IMR-90 (cell line): ENCODE results near the gene YIPF7. TPM values are rescaled to one million over a fixed set of nuclear protein-coding genes. Genes with fewer than 3 reads are reported as not detected.

Source experiments
- ATAC-seq: fragments of 200-7000 bp; cut with Tn5 transposase; 2 replicates; pipeline ENCODE4 v1.9.1; 2020; ENCODE audit warnings: low read depth, mild to moderate bottlenecking, moderate library complexity
- BruUV-seq: library from RNA; stranded (reverse); fragments of 400-500 nt; replicated peaks from 2 replicates; lab custom pipeline; 2021; lab: Mats Ljungman, UMichigan
- CTCF ChIA-PET: fragments of 300-600 bp; formaldehyde crosslinking; extraction: SDS; loops from one replicate; lab custom pipeline; 2021; ENCODE audit warnings: antibody characterized with exemption; lab: Yijun Ruan, JAX
- POLR2A ChIA-PET: fragments of 300-600 bp; sonication (Branson Sonifier 250); formaldehyde crosslinking; loops from one replicate; lab custom pipeline; 2022; ENCODE audit warnings: antibody characterized with exemption; ENCODE audit not compliant: unreplicated experiment; lab: Charles Lee
- DNase-seq: peaks from one replicate; pipeline ENCODE4 v3.0.0; 2013
- H2AFZ ChIP-seq: replicated peaks from 2 replicates; pipeline ENCODE3; 2013; ENCODE audit warnings: low read length, mild to moderate bottlenecking; ENCODE audit not compliant: poor library complexity
- H2AK5ac ChIP-seq: 2 replicates; pipeline ENCODE4 v1.6.1; 2013; ENCODE audit warnings: low read depth, low read length, inconsistent platforms
- H2AK9ac ChIP-seq: replicated peaks from 2 replicates; pipeline ENCODE3; 2013; ENCODE audit warnings: mild to moderate bottlenecking, low read depth, low read length, moderate library complexity; ENCODE audit not compliant: poor library complexity
- H2BK120ac ChIP-seq: 2 replicates; pipeline ENCODE4 v1.6.1; 2013; ENCODE audit warnings: low read depth, low read length, inconsistent platforms
- H2BK15ac ChIP-seq: 3 replicates; pipeline ENCODE4 v1.6.1; 2013; ENCODE audit warnings: low read depth, low read length, inconsistent platforms
- H2BK20ac ChIP-seq: 2 replicates; pipeline ENCODE4 v1.6.1; 2013; ENCODE audit warnings: low read depth, mild to moderate bottlenecking, inconsistent platforms, low read length, moderate library complexity
- H2BK5ac ChIP-seq: 2 replicates; pipeline ENCODE4 v1.6.1; 2013; ENCODE audit warnings: mild to moderate bottlenecking, low read depth, low read length, inconsistent platforms; ENCODE audit not compliant: poor library complexity, severe bottlenecking
- H3K14ac ChIP-seq: replicated peaks from 2 replicates; pipeline ENCODE4 v1.6.1; 2013; ENCODE audit warnings: low read depth, low read length, inconsistent platforms
- H3K18ac ChIP-seq: 2 replicates; pipeline ENCODE4 v1.6.1; 2013; ENCODE audit warnings: low read depth, low read length, control low read depth
- H3K23ac ChIP-seq: 2 replicates; pipeline ENCODE4 v1.6.1; 2013; ENCODE audit warnings: low read depth, low read length, inconsistent platforms
- H3K27ac ChIP-seq: 2 replicates; pipeline ENCODE4 v1.5.1; 2013; ENCODE audit warnings: mild to moderate bottlenecking, control low read depth, low read length; ENCODE audit not compliant: insufficient read depth
- H3K27me3 ChIP-seq: 2 replicates; pipeline ENCODE4 v1.6.1; 2013; ENCODE audit warnings: low read length; ENCODE audit not compliant: control insufficient read depth, insufficient read depth
- H3K36me3 ChIP-seq: 2 replicates; pipeline ENCODE4 v1.6.1; 2013; ENCODE audit warnings: low read length, mixed read lengths; ENCODE audit not compliant: control insufficient read depth, insufficient read depth
- H3K4ac ChIP-seq: 2 replicates; pipeline ENCODE4 v1.6.1; 2013; ENCODE audit warnings: low read depth, low read length, inconsistent platforms
- H3K4me1 ChIP-seq: 2 replicates; pipeline ENCODE4 v1.6.1; 2013; ENCODE audit warnings: low read length, mixed read lengths; ENCODE audit not compliant: control insufficient read depth, insufficient read depth
- H3K4me2 ChIP-seq: 2 replicates; pipeline ENCODE4 v1.6.1; 2013; ENCODE audit warnings: low read depth, mild to moderate bottlenecking, control low read depth, low read length, moderate library complexity
- H3K4me3 ChIP-seq: 2 replicates; pipeline ENCODE4 v1.5.1; 2013; ENCODE audit warnings: low read depth, mild to moderate bottlenecking, control low read depth, low read length, moderate library complexity; ENCODE audit not compliant: insufficient read depth
- H3K56ac ChIP-seq: 2 replicates; pipeline ENCODE4 v1.6.1; 2013; ENCODE audit warnings: low read length, inconsistent platforms; ENCODE audit not compliant: insufficient read depth; ENCODE audit errors: extremely low read depth
- H3K79me1 ChIP-seq, 2 experiments: 2 replicates each; pipeline ENCODE4 v1.6.1; 2013; ENCODE audit warnings: low read length in 2 of 2, inconsistent platforms in 1 of 2, low read depth in 1 of 2
- H3K9ac ChIP-seq: 2 replicates; pipeline ENCODE4 v1.6.1; 2013; ENCODE audit warnings: low read depth, low read length, control low read depth
- H3K9me1 ChIP-seq: 2 replicates; pipeline ENCODE4 v1.6.1; 2013; ENCODE audit warnings: low read length, inconsistent platforms; ENCODE audit not compliant: insufficient read depth
- H3K9me3 ChIP-seq: 2 replicates; pipeline ENCODE4 v1.6.1; 2013; ENCODE audit warnings: low read length; ENCODE audit not compliant: control insufficient read depth, insufficient read depth
- H4K20me1 ChIP-seq: 2 replicates; pipeline ENCODE4 v1.6.1; 2013; ENCODE audit warnings: low read length, inconsistent platforms; ENCODE audit not compliant: insufficient read depth
- H4K5ac ChIP-seq: 2 replicates; pipeline ENCODE4 v1.6.1; 2013; ENCODE audit warnings: mild to moderate bottlenecking, low read depth, low read length, control low read depth
- H4K8ac ChIP-seq, 2 experiments: 2 replicates each; pipeline ENCODE4 v1.6.1; 2013; ENCODE audit warnings: low read depth in 2 of 2, low read length in 2 of 2, control low read depth in 1 of 2, inconsistent platforms in 1 of 2
- H4K91ac ChIP-seq: 2 replicates; pipeline ENCODE4 v1.6.1; 2013; ENCODE audit warnings: low read depth, low read length, inconsistent platforms; ENCODE audit not compliant: insufficient read depth
- BHLHE40 ChIP-seq: fragments of 150-350 bp; IDR thresholded peaks from 2 replicates; pipeline ENCODE4 v1.6.1; 2016; ENCODE audit warnings: mild to moderate bottlenecking, low read depth, low read length
- CEBPB ChIP-seq: IDR thresholded peaks from 2 replicates; pipeline ENCODE4 v1.6.1; 2012; ENCODE audit warnings: low read depth, low read length, improper control_type of control experiment
- CHD1 ChIP-seq: IDR thresholded peaks from 2 replicates; pipeline ENCODE4 v1.6.1; 2012; ENCODE audit warnings: low read depth, low read length, improper control_type of control experiment
- CTCF ChIP-seq: conservative IDR thresholded peaks from 2 replicates; pipeline ENCODE4 v1.5.1; 2012; ENCODE audit warnings: mild to moderate bottlenecking, low read depth, low read length, improper control_type of control experiment
- ELK1 ChIP-seq: fragments of 150-350 bp; IDR thresholded peaks from 2 replicates; pipeline ENCODE4 v1.6.1; 2016; ENCODE audit warnings: low read depth, mild to moderate bottlenecking, low read length, moderate library complexity, borderline replicate concordance
- FOS ChIP-seq: fragments of 150-350 bp; IDR thresholded peaks from 2 replicates; pipeline ENCODE4 v1.6.1; 2016; ENCODE audit warnings: low read depth, low read length
- MAZ ChIP-seq: IDR thresholded peaks from 2 replicates; pipeline ENCODE4 v1.6.1; 2012; ENCODE audit warnings: low read depth, mild to moderate bottlenecking, low read length, improper control_type of control experiment, moderate library complexity, borderline replicate concordance
- MXI1 ChIP-seq: IDR thresholded peaks from 2 replicates; pipeline ENCODE4 v1.6.1; 2012; ENCODE audit warnings: low read depth, mild to moderate bottlenecking, low read length, moderate library complexity, borderline replicate concordance
- NFE2L2 ChIP-seq: fragments of 150-350 bp; IDR thresholded peaks from 2 replicates; pipeline ENCODE4 v1.6.1; 2016; ENCODE audit warnings: low read depth, mild to moderate bottlenecking, low read length
- RFX5 ChIP-seq: IDR thresholded peaks from 2 replicates; pipeline ENCODE4 v1.8.0; 2012; ENCODE audit warnings: low read depth, mild to moderate bottlenecking, low read length, moderate library complexity
- WGBS, 2 experiments: methylation state at CpG; one replicate each; pipeline versions ENCODE4 v1.1.5 to v1.1.7; 2013; ENCODE audit warnings: missing lambda C conversion rate in 2 of 2; ENCODE audit not compliant: insufficient read length in 1 of 2; ENCODE audit errors: extremely low coverage in 2 of 2; 5-methylcytosine and 5-hydroxymethylcytosine counted together
- dilution Hi-C: fragments of 300-500 bp; cut with HindIII; formaldehyde crosslinking; loops from one replicate; pipeline ENCODE4 v1.14.3; 2018; ENCODE audit warnings: low sequenced_read_pairs; ENCODE audit not compliant: unreplicated experiment
- in situ Hi-C: fragments of 300-500 bp; cut with MboI; formaldehyde crosslinking; loops from 3 replicates; pipeline ENCODE4 v1.14.3; 2019; ENCODE audit warnings: low sequenced_read_pairs, inconsistent platforms, mixed read lengths
- intact Hi-C: fragments of 100-400 bp; cut with micrococcal nuclease; formaldehyde crosslinking; loops from 2 replicates; pipeline ENCODE4 v1.10.0; 2022
- polyA plus RNA-seq, 3 experiments: library from polyadenylated mRNA; depleted of rRNA; stranded (reverse); fragments of >200 nt; gene quantifications; 2 replicates each; pipeline ENCODE4 v1.2.3, GENCODE V29; 2012; ENCODE audit warnings: low replicate concordance in 1 of 3
- total RNA-seq: library from RNA; depleted of rRNA; stranded (reverse); fragments of >200 nt; gene quantifications from 2 replicates; pipeline ENCODE4 v1.2.3, GENCODE V29; 2012

The YIPF7 gene
- total and polyA plus RNA-seq, 2 of the 4 experiments (the other 2 are of a cell fraction): not detected

- Histone ChIP-seq H3K4me3 (no peak overlapping the region), H3K27me3 (no peaks in the 10 kb centered on the region), H4K5ac (no peak overlapping the region), H2BK15ac (no peak overlapping the region), H3K4me2 (no peak overlapping the region), H3K14ac (no peak overlapping the region), H3K9ac (no peak overlapping the region), H4K8ac (no peak overlapping the region), H3K4ac (no peak overlapping the region), H3K79me1 (no peaks in the 10 kb centered on the region), H3K4me1 (no peaks in the 10 kb centered on the region), H3K27ac (no peak overlapping the region), H4K20me1 (no peaks in the 10 kb centered on the region), H2AK9ac (no peak overlapping the region), H2AK5ac (no peak overlapping the region), H2BK20ac (no peak overlapping the region), H3K9me1 (no peaks in the 10 kb centered on the region), H2BK120ac (no peak overlapping the region), H2AFZ (no peak overlapping the region), H3K56ac (no peak overlapping the region), H3K23ac (no peak overlapping the region), H3K36me3 (no peaks in the 10 kb centered on the region), H3K9me3 (no peaks in the 10 kb centered on the region), H2BK5ac (no peak overlapping the region), H4K91ac (no peak overlapping the region), H3K18ac (no peak overlapping the region)
- ChIA-PET POLR2A (no interaction called here), CTCF (no interaction called here)
- BruUV-seq: no TSS peak
- ATAC-seq: no peak
- intact Hi-C loops: no loop called here
- no peak for TF ChIP-seq CEBPB
- TF ChIP-seq MXI1: no peak
- TF ChIP-seq RFX5: no peak
- no peak for TF ChIP-seq CTCF
- TF ChIP-seq NFE2L2: no peak
- no peak for TF ChIP-seq CHD1
- TF ChIP-seq BHLHE40: no peak
- TF ChIP-seq FOS: no peak
- TF ChIP-seq ELK1: no peak
- no peak for TF ChIP-seq MAZ
- in situ Hi-C loops: no loop called here
- WGBS, 2 experiments: no CpG with 5 or more reads among the region's 2 CpGs
- DNase-seq: no peak
- dilution Hi-C loops: no loop called here
Measured at GRCh38 chr4:44662623-44663005, 11.2 kb upstream of the YIPF7 start.
